ENCODE measurements around the gene EFCAB7.

Gene EFCAB7

GRCh38 chr1:63533931-63534330, 10.6 kb downstream of the EFCAB7 start:
- no peak overlapping the region for H3K27ac ChIP-seq (ENCODE audit: extremely low read depth, low read depth, low read length)
- H3K36me3 ChIP-seq (ENCODE audit: control insufficient read depth in 2 of 2, insufficient read depth in 1 of 2, low read length in 2 of 2) = peaks cover 10 to 21% of the 10 kb centered on the region in 2 experiments; a peak in 2 of 3 replicates
- H3K4me1 ChIP-seq (ENCODE audit: control insufficient read depth, insufficient read depth, low read length) = no peaks in the 10 kb centered on the region
- ChIA-PET POLR2A (no interaction called here), CTCF (interaction anchor here (0.6 kb wide), 1 partner anchor 24 kb away, joined by 3 read pairs; no protein-coding TSS in a partner anchor)
- no peak overlapping the region for H3K4me3 ChIP-seq (ENCODE audit: low read depth, low read length)
- H3K9me3 ChIP-seq (ENCODE audit: control insufficient read depth, insufficient read depth, low read depth, low read length) = no peaks in the 10 kb centered on the region
- TF ChIP-seq ZBTB11 (tag by site-specific recombination; conservative IDR thresholded peaks at IDR 0.05; ENCODE audit: low read depth) (0 out of 2 replicates have a peak, but pooled peaks have one; percentile 24), GLI2 (tag by site-specific recombination; IDR thresholded peaks at IDR 0.05; ENCODE audit: borderline replicate concordance, low read depth) (no peak)

- Histone ChIP-seq H3K27ac (ENCODE audit: extremely low read depth, low read depth, low read length) (no peak overlapping the region), H3K4me1 (ENCODE audit: control insufficient read depth, insufficient read depth, low read length) (no peaks in the 10 kb centered on the region), H3K36me3 (ENCODE audit: control insufficient read depth in 2 of 2, insufficient read depth in 1 of 2, low read length in 2 of 2) (peaks cover 10 to 19% of the 10 kb centered on the region in 2 experiments; a peak in 2 of 3 replicates), H3K4me3 (ENCODE audit: low read depth, low read length) (no peak overlapping the region), H3K9me3 (ENCODE audit: control insufficient read depth, insufficient read depth, low read depth, low read length) (no peaks in the 10 kb centered on the region)
- POLR2A ChIA-PET = no interaction called here
- TF ChIP-seq ZNF549 (tag by site-specific recombination; IDR thresholded peaks at IDR 0.05) = no peak
- no peak for TF ChIP-seq ZNF311 (tag by site-specific recombination; IDR thresholded peaks at IDR 0.05; ENCODE audit: borderline replicate concordance)
- no peak for TF ChIP-seq PRDM6 (tag by site-specific recombination; IDR thresholded peaks at IDR 0.05)
- TF ChIP-seq ZXDB (tag by site-specific recombination; IDR thresholded peaks at IDR 0.05) = no peak
- TF ChIP-seq ZFP3 (tag by site-specific recombination; IDR thresholded peaks at IDR 0.05; ENCODE audit: low read depth) = no peak
- TF ChIP-seq GFI1B (tag by site-specific recombination; IDR thresholded peaks at IDR 0.05) = no peak
- TF ChIP-seq TRIM28 (IDR thresholded peaks at IDR 0.05; ENCODE audit: borderline replicate concordance, low read length) = no peak
- TF ChIP-seq ZNF571 (tag by site-specific recombination; IDR thresholded peaks at IDR 0.05) = no peak
- CTCF ChIA-PET = interaction anchor here (0.6 kb wide), 1 partner anchor 24 kb away, joined by 3 read pairs; no protein-coding TSS in a partner anchor
These were observed 11.1 kb downstream of the EFCAB7 start for GRCh38 chr1:63534406-63534805.

GRCh38 chr1:63537006-63537405, 13.7 kb downstream of the EFCAB7 start:
- CTCF ChIA-PET = interaction anchor here (0.6 to 2.8 kb wide), 9 partner anchors 13 to 695 kb away, joined by 3 to 16 read pairs (median 3); no protein-coding TSS in a partner anchor
- H3K36me3 ChIP-seq (ENCODE audit: control insufficient read depth in 2 of 2, insufficient read depth in 1 of 2, low read length in 2 of 2) = peaks cover 10 to 14% of the 10 kb centered on the region in 2 experiments
- no peaks in the 10 kb centered on the region for H3K9me3 ChIP-seq (ENCODE audit: control insufficient read depth, insufficient read depth, low read depth, low read length)
- POLR2A ChIA-PET = no interaction called here
- H3K4me1 ChIP-seq (ENCODE audit: control insufficient read depth, insufficient read depth, low read length) = no peaks in the 10 kb centered on the region
- no peak overlapping the region for H3K4me3 ChIP-seq (ENCODE audit: low read depth, low read length)
- H3K27ac ChIP-seq (ENCODE audit: extremely low read depth, low read depth, low read length) = no peak overlapping the region
- no peak for TF ChIP-seq ZNF394 (tag by site-specific recombination; IDR thresholded peaks at IDR 0.05; ENCODE audit: borderline replicate concordance)
- TF ChIP-seq HIC1 (tag by site-specific recombination; IDR thresholded peaks at IDR 0.05) = no peak
- TF ChIP-seq ZNF560 (tag by site-specific recombination; IDR thresholded peaks at IDR 0.05; ENCODE audit: borderline replicate concordance) = no peak
- no peak for TF ChIP-seq AEBP2 (tag by site-specific recombination; IDR thresholded peaks at IDR 0.05; ENCODE audit: borderline replicate concordance)
- TF ChIP-seq KLF7 (tag by site-specific recombination; IDR thresholded peaks at IDR 0.05; ENCODE audit: borderline replicate concordance) = no peak
- TF ChIP-seq ZSCAN30 (tag by site-specific recombination; IDR thresholded peaks at IDR 0.05) = no peak
- no peak for TF ChIP-seq ZNF174 (tag by site-specific recombination; IDR thresholded peaks at IDR 0.05)
- TF ChIP-seq ZBTB48 (tag by site-specific recombination; IDR thresholded peaks at IDR 0.05) = no peak
- TF ChIP-seq PRDM6 (tag by site-specific recombination; IDR thresholded peaks at IDR 0.05) = no peak
- TF ChIP-seq SP2 (tag by site-specific recombination; IDR thresholded peaks at IDR 0.05) = no peak
- TF ChIP-seq FEZF1 (tag by site-specific recombination; IDR thresholded peaks at IDR 0.05) = no peak
